ENCODE data around the gene MOCS1.

Gene MOCS1

DNA sequence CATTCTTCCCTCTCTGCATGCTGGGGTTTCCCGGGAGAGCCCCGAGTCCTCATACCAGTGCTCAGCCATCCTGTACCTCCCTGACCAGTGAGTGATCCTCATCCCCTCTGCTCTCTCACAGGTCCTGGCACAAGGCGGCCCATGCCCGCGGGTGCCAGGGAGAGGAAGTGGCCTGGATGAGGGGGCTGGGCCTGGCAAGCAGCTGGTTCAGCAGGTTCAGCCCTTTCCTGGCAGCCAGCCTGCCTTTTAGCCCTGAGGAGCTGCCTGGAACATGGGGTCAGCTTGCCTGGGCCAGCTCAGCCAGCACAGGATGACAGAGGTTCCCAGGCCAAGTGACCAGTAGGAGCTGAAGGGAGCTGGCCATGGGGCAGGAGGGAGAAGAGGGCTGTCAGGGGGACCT, 10.9 kb downstream of the MOCS1 start:
- DNase-seq = no peak

DNA sequence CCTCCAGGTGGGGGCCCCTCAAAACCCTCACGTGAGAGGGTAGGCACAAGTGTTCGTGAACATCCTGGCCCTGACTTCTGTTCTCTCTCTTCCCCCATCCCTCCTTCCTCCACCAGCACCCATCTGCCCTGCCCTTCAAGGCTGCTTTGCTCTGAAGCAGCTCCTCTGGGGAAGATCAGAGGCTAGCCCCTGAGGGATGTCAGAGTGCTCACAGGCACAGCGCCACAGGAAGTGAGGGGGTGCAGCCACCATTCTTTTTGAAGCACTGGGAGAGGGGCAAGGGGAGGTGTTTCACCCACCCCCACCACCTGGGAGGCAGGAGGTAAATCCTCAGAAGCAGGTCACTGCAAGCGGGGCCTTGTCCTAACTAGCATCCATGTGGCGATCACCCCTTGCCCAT, 11.4 kb downstream of the MOCS1 start:
- DNase-seq = no peak

DNA sequence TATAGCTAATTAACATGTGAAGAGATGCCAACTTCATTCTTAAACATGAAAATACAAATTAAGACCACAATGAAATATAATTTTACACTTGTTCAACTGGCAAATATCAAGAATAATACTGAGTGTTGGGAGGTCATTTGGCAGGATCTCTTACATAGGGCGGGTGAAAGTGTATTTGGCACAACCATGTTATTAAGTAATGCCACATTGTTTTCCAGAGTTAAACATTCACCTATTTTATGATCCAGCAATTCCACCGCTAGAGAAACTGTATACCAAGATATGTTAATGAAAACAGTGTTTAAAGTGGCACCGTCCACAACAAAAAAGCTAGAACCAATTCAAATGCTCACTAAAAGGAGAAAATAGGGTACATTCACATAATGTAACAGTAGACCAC, 14.1 kb downstream of the MOCS1 start:
- no peak for DNase-seq

DNA sequence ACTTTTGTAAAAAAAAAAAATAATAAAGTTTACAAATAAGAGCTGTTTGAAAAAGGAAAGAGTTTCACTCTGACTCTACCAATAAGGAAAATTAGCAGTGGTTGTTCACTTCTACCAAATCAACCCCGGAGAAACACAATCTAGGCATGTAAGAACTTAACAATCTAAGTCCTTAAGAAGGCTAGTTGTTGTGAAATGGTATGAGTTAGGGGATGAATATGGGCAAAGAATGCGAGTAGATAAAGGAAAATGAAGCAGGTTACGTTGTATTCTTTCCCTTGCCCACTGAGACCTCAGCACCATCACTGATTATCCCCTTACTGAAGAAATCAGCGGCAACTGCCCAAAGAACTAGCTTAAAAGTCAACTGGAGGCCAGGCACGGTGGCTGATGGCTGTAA, 15.4 kb downstream of the MOCS1 start:
- no peak for DNase-seq

DNA sequence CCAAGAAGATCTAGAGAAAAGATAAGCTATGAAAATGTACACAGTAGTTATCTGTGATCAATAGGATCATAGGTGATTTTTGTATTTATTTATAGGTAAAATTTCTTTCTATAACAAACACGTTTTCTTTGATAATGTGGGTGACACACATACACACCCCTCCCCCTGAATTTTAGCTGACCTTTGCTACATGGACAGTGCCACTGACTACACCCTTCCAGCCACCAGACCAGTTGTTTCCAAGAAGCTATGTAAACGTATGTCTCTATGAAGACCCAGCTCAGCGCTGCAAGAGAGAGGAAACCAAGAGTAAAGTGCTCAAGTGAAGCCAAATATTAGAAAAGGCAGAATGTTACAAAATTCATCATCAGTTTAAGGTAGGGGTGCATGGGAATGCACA, 16.3 kb downstream of the MOCS1 start:
- DNase-seq = no peak

DNA sequence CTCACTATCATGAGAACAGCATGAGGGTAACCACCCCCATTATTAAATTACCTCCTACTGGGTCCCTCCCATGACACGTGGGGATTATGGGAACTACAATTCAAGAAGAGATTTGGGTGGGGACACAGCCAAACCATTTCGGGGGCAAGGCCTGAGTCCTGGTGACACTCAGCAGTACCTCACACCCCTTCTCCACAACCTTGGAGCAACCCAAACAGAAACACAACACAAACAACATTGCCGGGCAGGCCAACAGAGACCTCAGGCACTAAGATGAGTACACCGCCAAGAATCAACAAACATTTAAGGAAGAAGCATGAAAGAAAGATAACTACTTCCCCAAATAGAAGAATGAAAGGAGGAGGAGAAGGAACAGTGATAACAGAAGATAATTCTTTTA, 16.9 kb downstream of the MOCS1 start:
- no peak for DNase-seq

DNA sequence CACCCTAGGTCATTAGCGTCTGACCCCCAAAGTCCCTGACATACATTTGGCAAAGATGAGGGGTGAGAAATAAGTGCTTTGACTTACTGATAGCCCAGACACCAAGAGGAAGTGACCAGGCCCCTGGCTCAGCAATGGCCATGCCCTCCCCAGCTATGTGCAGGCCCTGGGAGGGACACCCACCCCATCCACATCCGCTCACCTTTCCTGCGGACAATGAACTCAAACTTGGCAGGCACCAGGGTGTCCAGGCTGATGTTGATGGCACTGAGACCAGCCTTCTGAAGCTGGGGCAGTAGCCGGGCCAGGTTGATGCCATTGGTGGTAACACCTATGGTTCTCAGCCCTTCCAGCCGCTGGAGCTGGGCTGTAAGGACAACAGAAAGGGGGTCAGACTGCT, 18.4 kb downstream of the MOCS1 start:
- no peak for DNase-seq

DNA sequence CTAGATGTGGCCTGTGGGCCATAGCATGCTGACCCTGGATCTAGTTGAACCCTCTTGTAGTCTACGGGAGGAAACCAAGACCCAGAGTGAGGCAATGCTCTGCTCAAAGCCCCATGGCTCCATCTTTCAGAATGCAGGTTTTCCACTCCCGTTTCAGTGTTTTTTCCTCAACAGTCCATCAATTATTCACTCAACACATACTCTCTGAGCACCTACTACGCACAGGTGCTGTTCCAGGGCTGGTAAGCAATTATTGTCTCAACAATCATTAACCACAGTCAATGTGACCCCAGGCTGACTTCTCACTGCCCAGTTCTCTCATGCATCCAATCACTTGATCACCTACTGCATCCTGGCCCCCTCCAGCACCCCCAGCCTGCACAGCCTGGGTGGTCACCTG, 20.0 kb downstream of the MOCS1 start:
- DNase-seq = no peak

DNA sequence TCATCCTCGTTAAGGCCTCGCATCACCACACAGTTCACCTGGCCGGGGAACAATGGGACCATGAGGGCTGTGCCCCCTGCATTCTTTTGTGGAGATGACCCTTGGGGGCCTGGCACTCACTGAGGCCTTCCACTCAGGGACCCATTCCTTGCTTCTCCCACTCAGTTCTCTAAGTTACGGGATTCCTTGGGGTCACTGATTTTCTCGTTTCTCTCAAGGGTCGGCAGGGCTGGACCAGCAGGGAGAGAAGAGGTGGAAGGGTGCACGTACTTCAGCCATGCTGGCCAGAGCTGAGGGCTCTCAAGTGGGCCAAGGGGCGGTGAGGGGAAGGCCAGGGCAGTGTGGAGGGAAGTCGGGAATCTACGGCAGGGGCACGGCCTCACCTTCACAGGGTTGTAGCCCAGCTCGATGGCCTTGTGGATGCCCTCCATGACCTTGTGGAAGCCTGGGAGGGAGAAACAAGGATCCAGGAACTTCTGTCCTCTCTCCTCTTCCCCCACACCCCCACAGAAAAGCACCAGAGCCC, 20.8 kb downstream of the MOCS1 start:
- no peak for DNase-seq

DNA sequence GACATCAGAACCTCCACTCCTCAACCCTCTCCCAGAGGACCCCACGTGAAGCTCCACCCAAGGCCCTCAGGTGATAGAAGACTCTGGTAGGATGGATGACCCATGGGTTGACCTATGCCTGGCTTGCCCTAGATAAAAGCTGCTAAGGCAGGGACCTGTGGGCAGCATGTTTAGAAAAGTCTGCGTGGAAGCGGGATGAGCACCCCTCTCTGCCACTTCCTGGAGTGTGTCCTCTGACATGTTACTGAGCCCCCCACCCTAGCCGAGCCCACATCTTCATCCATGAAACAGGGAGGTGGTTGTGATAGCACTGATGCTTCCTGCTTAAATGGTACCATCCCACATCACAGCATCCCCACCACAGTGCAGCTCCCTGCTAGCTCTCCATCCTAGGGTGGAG, 21.8 kb downstream of the MOCS1 start:
- no peak for DNase-seq

DNA sequence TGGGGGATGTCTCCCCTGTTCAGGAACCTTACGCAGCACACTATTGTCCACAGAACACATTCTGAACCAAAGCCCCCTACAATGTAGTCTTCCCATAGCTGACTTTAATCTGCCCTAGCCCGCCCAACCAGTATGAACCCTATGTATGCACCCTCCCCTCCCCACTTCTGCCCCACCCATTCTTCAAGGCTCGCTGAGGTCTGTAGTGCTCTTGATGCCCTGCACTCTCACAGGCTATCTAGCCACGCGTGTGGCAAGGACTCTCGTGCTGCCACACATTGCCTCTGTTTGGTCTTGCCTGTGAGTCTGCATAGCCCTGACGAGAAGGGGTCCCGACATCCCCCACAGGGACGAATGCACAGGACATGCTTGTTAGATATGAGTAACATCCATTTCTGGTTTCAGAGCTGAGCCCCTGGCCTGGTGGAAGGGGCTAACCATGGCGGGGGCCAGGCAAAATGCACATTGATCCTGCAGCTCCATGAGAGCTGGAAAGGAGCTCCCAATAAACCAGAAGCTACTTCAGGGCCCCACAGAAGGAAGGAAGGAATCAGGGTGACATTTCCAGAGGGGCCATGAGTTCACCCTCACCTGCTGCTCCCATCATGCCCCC, 22.6 kb downstream of the MOCS1 start:
- no peak for DNase-seq

DNA sequence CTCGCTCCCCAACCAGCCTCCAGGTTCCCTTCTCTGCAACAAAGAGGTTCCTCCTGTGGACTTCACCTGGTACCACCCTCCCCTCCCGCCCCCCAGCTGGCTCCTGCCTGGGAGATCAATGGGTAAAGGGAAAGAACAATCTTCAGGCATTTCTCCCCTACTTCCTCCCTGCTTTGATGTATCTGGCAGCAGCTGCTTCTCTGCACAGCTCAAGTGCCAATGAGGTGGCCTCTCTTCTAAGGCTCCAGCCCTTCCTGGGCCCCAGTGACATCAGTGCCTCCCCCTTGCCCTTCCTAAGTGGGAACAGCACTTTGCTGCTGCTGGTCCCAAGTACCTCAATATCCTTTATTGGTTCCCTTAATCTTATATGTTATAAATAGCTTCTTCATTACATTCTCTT, 23.5 kb downstream of the MOCS1 start:
- no peak for DNase-seq

DNA sequence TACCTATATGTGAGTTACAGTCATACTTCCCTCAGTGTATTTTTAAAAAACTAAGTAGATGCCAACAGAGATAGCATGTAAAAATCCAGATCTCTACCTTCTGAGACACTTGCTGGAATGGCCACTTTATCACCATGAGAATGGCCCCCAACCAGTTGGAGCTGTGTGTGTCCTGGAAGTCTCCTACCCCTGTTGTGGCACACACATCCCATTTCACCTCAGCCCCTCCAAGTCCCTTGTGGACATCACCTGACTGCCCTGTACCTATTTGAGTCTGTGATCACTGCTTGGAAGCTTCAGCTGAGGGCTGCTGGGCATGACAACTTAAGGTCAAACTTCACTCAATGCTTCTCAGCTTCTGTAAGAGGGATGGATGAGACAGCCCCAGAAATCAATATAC, 24.1 kb downstream of the MOCS1 start:
- DNase-seq = no peak

DNA sequence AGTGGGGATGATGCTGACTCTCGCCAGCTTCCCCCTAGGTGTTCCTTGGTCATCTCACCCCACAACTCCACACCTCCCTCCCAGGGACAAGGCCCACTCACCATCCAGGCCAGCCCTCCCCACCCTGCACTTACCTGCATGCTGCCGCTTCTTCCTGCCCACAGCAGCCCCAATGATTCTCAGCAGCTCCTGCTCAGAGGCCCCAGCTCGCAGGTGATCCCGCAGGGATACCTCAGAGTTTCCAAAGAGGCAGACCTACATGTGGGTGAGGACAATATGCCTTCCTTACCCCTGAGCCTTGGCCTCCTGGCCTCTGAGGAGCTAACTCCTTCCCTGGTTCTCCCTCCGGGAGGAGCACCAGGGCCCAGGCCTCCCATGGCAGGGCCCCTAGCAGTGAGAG, 24.6 kb downstream of the MOCS1 start:
- DNase-seq = no peak

DNA sequence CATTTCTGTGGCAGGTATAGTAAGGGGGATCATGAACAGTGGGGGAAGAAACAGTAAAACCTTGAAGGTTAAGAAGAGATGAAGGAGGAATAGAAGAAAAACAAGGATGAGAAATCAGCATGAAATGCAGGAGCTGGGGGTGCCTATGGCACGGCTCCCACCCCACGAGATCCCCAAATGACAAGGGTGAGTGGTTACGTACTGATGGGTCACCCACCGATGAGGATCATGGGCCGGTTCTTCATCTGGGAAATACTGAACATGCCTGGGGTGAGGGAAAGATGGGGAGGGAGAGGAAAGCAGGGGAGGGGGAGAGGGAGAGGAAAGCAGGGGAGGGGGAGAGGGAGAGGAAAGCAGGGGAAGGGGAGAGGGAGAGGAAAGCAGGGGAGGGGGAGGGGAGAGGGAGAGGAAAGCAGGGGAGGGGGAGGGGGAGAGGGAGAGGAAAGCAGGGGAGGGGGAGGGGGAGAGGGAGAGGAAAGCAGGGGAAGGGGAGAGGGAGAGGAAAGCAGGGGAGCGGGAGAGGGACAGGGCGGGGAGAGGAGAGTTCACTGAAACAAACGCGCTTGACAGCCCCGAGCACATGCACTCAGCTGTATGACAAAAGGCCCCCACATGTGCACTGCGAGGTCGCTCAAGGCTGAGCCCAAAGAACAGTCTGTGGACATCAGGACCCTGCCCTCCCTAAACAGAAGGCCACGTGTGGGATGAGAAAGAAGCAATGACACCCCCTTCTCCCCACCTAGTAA, 25.3 kb downstream of the MOCS1 start:
- DNase-seq = no peak

DNA sequence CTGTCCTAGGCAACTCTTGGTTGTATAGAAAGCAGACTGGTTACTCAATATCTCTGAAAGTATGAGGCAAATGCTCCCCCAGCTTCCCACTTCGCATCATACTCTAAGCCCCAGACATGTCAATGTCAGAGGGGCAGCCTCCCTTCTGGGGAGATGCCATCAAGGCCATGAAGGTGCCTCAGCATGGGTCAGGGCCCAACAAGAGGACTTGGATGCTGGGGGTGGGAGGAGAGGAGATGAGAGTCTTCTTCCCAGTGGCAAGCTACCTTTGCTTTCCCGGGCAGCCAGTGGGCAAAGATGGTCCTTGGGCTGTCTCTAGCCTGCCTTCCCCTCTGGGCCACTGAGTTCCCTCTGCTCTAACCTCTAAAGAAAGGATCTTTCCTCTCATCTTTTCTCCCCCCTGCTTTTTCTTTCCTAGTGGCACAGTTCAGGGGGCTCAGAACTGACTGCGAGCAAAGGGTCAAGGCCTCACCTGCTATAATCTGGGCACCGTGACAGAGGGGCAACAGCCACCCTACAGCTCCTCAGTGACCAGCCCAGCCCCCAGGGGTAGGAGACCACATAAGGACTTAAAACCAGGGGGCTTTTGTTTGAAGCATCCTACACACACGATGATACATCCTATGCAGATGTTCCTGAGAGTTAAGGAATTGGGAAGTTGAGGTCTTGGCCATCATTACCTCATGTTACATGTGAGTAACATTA, 26.2 kb downstream of the MOCS1 start:
- DNase-seq = no peak

DNA sequence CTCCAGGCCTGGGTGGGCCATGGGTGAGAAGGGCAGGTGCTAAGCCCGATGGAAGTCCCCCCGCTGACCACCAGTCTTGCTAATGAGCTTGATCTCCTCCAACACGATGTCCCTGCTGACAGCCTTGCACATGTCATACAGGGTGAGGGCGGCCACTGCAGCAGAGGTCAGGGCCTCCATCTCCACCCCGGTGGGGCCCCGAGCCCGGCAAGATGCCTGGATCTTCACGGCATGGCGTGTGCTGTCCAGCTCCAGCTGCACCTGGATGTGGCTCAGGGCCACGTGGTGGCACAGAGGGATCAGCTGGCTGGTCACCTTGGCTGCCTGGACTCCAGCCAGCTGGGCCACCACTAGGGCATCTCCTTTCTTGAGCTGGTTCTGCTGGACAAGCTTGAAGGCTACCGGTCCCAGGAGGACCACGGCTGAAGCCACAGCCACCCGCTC, 27.9 kb downstream of the MOCS1 start:
- no peak for DNase-seq

DNA sequence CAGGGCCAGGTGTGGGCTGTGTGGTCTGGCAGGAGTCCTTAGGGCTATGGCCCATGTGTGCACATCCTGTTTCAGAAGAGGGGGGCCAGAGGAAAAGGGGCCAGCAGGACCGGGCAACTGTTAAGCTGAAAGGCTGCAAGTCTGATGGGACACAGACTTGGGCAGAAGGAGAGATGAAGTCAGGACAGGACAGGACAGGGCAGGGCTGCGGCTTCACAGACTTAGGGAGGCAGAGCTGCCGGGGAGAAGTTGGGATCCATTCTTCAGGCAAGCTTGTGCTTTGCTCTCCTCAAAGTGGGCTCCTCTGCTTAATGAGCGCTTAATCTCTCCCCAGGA, 28.7 kb downstream of the MOCS1 start:
- no peak for DNase-seq

DNA sequence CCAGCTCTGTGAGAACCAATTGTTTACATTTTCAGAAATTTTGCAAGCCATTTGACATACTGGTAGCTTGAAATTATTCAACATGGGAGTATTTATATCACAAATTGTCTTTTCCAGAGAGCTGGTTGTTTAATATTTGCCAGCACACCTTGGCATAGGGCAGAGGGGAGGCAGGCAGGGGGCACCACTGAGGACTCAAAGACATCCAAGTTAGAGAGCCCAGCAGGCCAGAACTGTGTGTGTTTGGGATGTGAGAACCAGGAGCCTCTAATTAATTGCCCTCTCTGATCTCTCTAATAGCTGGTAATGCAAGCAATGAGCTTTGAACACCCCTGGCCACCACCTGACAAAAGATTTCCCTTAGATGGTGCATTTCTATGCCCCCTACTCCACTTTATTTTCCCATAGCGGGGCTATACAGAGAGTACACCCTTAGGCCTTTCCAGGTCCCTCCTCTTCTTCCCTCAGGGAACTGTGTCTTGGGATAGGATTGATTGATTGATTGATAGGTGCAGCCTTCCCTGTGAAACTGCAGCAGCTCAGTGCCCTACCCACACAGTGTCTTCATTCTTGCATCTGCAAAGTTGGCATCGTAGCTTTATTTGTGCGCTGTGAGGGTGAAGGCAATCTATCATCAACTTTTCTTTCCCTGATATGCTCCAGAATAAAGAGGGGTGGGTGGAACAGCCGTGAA, 29.2 kb downstream of the MOCS1 start:
- no peak for DNase-seq

DNA sequence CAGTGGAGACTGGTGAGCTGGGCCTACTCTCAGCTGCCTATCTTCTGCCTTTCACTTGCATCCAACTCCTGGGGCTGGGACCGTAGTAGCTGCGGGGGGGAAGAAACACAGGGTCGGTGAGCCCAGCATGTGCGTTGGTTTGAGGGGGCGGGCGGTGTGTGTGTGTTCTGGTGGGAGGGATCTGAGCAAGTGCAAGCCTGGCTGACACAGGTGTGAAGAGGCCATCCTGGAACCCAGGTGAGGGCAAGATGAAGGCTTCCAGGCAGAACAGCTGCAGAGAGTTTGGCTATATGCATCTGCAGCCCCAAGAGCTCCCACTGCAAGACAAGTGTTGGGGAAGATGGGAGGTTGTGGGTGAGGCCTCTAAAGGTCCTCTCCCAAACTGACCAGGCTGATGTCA, 30.6 kb downstream of the MOCS1 start:
- no peak for DNase-seq

DNA sequence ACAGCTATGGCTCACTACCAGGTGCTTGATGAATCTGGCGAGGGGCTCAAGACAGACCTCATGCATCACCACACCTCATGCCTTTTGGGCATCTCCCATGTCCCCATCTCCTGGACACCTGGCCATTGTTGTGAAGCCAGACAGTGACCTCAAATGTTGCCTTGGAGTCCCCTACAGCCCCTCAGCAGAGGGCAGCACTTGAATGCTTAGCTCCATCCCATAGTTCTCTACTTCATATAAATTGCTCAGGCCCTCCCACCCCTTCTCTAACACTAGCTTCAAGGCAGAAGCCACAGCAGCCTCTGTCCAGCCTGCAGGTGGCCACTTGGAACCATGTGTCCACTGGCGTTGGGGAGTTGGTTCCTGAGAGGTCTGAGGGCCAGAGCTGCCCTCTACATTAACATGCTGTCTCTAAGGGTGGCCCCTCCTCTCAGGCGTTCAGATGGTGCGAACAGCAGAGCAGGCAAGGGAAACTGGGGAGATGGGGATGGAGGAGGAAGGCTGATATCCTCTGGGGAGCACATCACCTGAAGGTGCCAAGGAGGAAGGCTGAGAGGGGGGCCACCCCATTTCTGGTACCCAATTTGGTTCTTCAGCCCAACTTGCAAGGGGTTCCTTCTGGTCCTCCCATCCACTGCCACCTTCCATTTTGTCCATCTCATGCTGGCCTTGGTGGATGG, 31.3 kb downstream of the MOCS1 start:
- no peak for DNase-seq

DNA sequence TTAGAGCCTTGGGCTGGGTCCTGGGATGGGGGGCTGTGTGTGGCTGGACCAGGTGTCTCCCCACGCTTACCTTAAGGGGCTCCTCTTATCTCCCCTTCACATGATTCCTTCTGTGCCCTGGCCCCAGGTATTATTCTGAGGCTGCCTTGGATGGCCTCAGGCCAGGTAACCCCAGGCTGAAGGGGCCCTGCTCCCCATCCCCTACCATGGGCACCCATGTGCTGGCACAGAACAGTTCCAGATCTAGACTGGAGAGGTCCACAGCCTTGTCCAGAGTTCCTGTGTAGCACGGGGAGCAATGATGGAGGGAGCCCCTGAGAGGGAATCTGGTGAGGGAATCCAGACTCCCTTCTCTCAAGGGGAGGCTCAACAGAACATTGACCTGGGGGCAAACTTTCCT, 32.1 kb downstream of the MOCS1 start:
- DNase-seq = no peak

DNA sequence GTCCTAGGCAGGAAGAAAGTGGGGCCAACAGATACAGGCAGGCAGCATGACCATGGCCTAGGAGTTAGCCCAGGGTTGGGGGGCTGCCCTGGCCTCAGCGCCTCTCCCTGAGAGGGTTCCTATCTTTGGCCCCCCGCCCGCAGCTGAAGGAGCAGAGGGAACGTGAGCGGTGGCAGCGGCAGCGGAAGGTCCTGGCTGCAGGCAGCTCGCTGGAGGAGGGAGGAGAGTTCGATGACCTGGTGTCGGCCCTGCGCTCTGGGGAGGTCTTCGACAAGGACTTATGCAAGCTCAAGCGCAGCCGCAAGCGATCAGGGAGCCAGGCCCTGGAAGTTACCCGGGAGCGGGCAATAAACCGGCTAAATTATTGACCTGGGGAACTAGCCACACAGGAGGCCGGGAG, 32.6 kb downstream of the MOCS1 start:
- DNase-seq = no peak

All from NCI-H526 treated with DMSO at 0.1 percent for 48 hours (cell line).